Subcutaneous preadipocyte (primary cell): ENCODE data around the gene XRCC1. TPM values are rescaled to one million over a fixed set of nuclear protein-coding genes. Genes with fewer than 3 reads are reported as not detected.

ENCODE experiments used
- total RNA-seq: library from RNA; depleted of rRNA; stranded (reverse); fragments of >200 nt; gene quantifications from 2 replicates; pipeline ENCODE4 v1.2.3, GENCODE V29; 2012

The XRCC1 gene
- 16.2 and 20.9 TPM in 2 replicates for total RNA-seq

GRCh38 chr19:43575156-43575950 is at the start of gene XRCC1, which contains the start of gene PINLYP:
XRCC1 (minus strand) TSS chr19:43575527; CDS start chr19:43575458, 69 bp downstream.
PINLYP (plus strand) TSS chr19:43575801; CDS start chr19:43577192, 1,391 bp downstream.

GRCh38 chr19:43619262-43620060 is 44.1 kb upstream of the XRCC1 start, which contains the start of gene ZNF428:
ZNF428 (minus strand) TSS chr19:43619629; CDS start chr19:43614304, 5,325 bp downstream.

DNA sequence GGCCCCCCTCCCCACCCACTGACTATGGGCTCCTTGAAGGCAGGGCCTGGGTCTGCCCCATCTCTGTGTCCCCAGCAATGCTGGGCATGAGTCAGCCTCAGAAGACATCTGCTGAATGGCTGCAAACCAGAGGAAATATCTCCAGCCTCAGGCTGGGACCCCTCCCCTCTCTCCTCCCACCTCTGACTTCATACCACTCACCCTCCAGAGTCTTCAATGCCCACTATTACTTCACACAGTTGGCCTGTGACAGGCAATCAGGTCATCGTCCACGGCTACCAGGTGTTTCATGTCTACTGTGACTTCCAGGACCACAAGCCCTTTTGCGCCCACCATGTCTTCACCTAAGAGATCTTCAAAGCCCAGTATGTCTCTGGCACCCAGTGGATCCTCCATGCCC is 36.5 kb upstream of the XRCC1 start, which contains the start of gene SRRM5:
TSS of gene SRRM5 (plus strand) at position 301 of the 400 bp plus-strand sequence. CDS start at position 335, 34 bp downstream.

GRCh38 chr19:43595999-43596841 is 20.9 kb upstream of the XRCC1 start, which contains the start of the genes IRGQ and ZNF576:
IRGQ (minus strand) TSS chr19:43596134; CDS start chr19:43595338, 796 bp downstream.
ZNF576 (plus strand) TSS chr19:43596595; CDS start chr19:43597109, 514 bp downstream.

GRCh38 chr19:43532962-43533545 is 42.3 kb downstream of the XRCC1 start, which contains the start of gene ZNF575:
ZNF575 (plus strand) TSS chr19:43533188; CDS start chr19:43534423, 1,235 bp downstream.

GRCh38 chr19:43526884-43527859 is 48.2 kb downstream of the XRCC1 start, which contains the start of gene ETHE1:
ETHE1 (minus strand) TSS chr19:43527201; CDS start chr19:43527177, 24 bp downstream.

DNA sequence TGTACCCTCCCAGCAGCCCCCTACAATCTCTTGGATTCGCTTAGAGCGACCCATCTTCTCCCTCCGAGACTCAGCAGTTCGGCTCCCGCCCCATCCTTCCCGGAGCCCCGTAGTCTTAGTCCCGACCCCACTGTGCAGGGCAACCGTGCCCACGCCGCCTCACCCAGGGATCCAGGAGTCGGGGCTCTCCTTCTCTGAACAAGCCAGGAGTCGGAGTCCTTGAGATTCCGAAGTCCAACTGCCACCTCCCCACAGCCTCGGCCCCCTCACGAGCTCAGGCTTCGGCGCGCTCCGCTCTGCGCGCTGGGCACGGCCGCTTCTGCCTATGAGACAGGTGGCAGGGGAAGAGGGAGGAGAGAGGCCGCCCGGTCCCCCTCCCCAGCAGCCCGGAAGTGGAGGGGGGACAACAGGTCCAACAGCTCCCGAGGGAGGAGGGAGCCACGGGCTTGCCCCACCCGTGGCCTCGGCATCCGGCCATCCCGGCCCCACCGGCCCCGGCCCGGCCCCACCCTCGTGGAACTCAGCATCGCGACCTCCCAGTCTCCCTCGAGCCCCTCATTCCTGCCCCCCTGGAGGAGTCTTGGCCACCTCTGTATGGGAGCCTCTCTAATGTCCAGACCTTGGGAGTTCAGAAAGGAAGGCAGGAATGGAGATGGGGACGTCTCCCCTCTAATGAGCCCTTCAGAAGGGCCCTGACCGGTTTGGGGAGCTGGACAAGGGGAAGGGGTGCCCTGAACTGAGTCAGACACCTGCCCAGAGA is 70.7 kb downstream of the XRCC1 start, which contains the start of gene PHLDB3:
TSS of gene PHLDB3 (minus strand) at position 321 of the 760 bp plus-strand sequence. CDS start 628 bp downstream, outside the sequence.

Other genes with a start within 250 kb of the XRCC1 start
- not detected in 2 replicates for gene CD177, start 221.8 kb downstream of the XRCC1 start, total RNA-seq
- gene TEX101, start 160.6 kb downstream of the XRCC1 start, total RNA-seq = not detected in 2 replicates
- gene LYPD3, start 109.9 kb downstream of the XRCC1 start, total RNA-seq = not detected in 2 replicates
- gene PHLDB3, start 70.8 kb downstream of the XRCC1 start, total RNA-seq = 9.6 and 10.2 TPM in 2 replicates
- 41.2 and 59.2 TPM in 2 replicates for gene ETHE1, start 48.3 kb downstream of the XRCC1 start, total RNA-seq
- 0.20 and 0.37 TPM in 2 replicates for gene ZNF575, start 42.3 kb downstream of the XRCC1 start, total RNA-seq
- 2.0 and 3.3 TPM in 2 replicates for gene PINLYP, start 274 bp upstream of the XRCC1 start, total RNA-seq
- 8.8 and 11.9 TPM in 2 replicates for gene IRGQ, start 20.6 kb upstream of the XRCC1 start, total RNA-seq
- gene ZNF576, start 21.1 kb upstream of the XRCC1 start, total RNA-seq = 10.9 and 12.1 TPM in 2 replicates
- 0.37 TPM in 1 of 2 replicates, not detected in the other for gene SRRM5, start 36.6 kb upstream of the XRCC1 start, total RNA-seq
- 13.3 and 20.2 TPM in 2 replicates for gene ZNF428, start 44.1 kb upstream of the XRCC1 start, total RNA-seq
- gene CADM4, start 64.3 kb upstream of the XRCC1 start, total RNA-seq = 0.37 and 0.59 TPM in 2 replicates
- 105 and 114 TPM in 2 replicates for gene PLAUR, start 94.6 kb upstream of the XRCC1 start, total RNA-seq
- gene IRGC, start 140.5 kb upstream of the XRCC1 start, total RNA-seq = not detected in 2 replicates
- gene SMG9, start 179.4 kb upstream of the XRCC1 start, total RNA-seq = 14.3 and 19.5 TPM in 2 replicates
- gene KCNN4, start 205.4 kb upstream of the XRCC1 start, total RNA-seq = 2.0 and 2.9 TPM in 2 replicates
- gene LYPD5, start 226.9 kb upstream of the XRCC1 start, total RNA-seq = 0.73 TPM in 1 of 2 replicates, not detected in the other